Stomach (tissue), 9 donors: ENCODE measurements around the gene CADPS. TPM values are rescaled to one million over a fixed set of nuclear protein-coding genes. Genes with fewer than 3 reads are reported as not detected.

Source experiments
- DNase-seq, 2 donors: peaks; one replicate each; pipeline versions ENCODE4 v3.0.0 to v3.0.0-alpha.2; 2013 to 2019
- H3K27ac ChIP-seq, 5 donors: fragments of 200-600 bp in 4 of 5; sonication (generic) in 4 of 5; one replicate each; pipeline ENCODE4 v1.5.1; 2013 to 2019; ENCODE audit warnings: mild to moderate bottlenecking in 1 of 5, moderate library complexity in 1 of 5
- H3K27me3 ChIP-seq, 3 donors: fragments of 200-600 bp; sonication (generic); one replicate each; pipeline ENCODE4 v1.5.1; 2017 to 2019; ENCODE audit warnings: mixed run types in 1 of 3
- H3K36me3 ChIP-seq, 4 donors: fragments of 200-600 bp; sonication (generic); 1 replicate in 3 of 4; 2 replicates in 1 of 4; pipeline ENCODE4 v1.5.1; 2016 to 2019
- H3K4me1 ChIP-seq, 4 donors: fragments of 200-600 bp; sonication (generic); one replicate each; pipeline ENCODE4 v1.5.1; 2016 to 2019
- H3K4me3 ChIP-seq, 4 donors: fragments of 200-600 bp; sonication (generic) in 3 of 4; one replicate each; pipeline ENCODE4 v1.5.1; 2016 to 2019; ENCODE audit warnings: mild to moderate bottlenecking in 1 of 4
- H3K9me3 ChIP-seq, 4 donors: fragments of 200-600 bp; sonication (generic); one replicate each; pipeline ENCODE4 v1.5.1; 2016 to 2019
- EP300 ChIP-seq: sonication (generic); formaldehyde crosslinking; IDR thresholded peaks from one replicate; pipeline ENCODE4 v1.6.1; 2017; ENCODE audit warnings: antibody characterized with exemption
- POLR2A ChIP-seq, 4 donors: fragments of 450-650 bp; IDR thresholded peaks; one replicate each; pipeline ENCODE4 v1.6.1; 2016; ENCODE audit warnings: antibody characterized with exemption in 4 of 4, control low read depth in 2 of 4, mild to moderate bottlenecking in 1 of 4, moderate library complexity in 1 of 4
- POLR2AphosphoS5 ChIP-seq, 3 donors: sonication (generic); formaldehyde crosslinking; IDR thresholded peaks; one replicate each; pipeline ENCODE4 v1.6.1; 2016; ENCODE audit warnings: antibody characterized with exemption in 3 of 3
- WGBS, 5 donors: extraction: QIAGEN DNeasy Blood & Tissue Kit in 3 of 5; methylation state at CpG; one replicate each; pipeline versions ENCODE4 v1.1.5 to v1.1.7; 2013 to 2018; 5-methylcytosine and 5-hydroxymethylcytosine counted together
- intact Hi-C: fragments of 100-400 bp; cut with DNase I; formaldehyde crosslinking; loops from one replicate; pipeline ENCODE4 v1.15.1; 2023; ENCODE audit warnings: low total_unique reads
- polyA plus RNA-seq, 3 donors: library from polyadenylated mRNA; stranded (reverse); fragments of 200-250 nt; gene quantifications; one replicate each; pipeline ENCODE4 v1.2.3, GENCODE V29; 2013
- total RNA-seq, 5 donors: library from RNA; depleted of rRNA; stranded (reverse); fragments of >200 nt; gene quantifications; one replicate each; pipeline versions ENCODE4 v1.1.0 to v1.2.3, GENCODE V29; 2014 to 2016
- TF ChIP-seq, protein P1 (sequence below), 7 experiments: fragments of 450-650 bp in 4 of 7; fragments of 200-600 bp in 3 of 7; sonication (generic) in 3 of 7; IDR thresholded peaks; one replicate each; pipeline ENCODE4 v1.5.1; 2016 to 2019; ENCODE audit warnings: antibody characterized with exemption in 7 of 7, control low read depth in 2 of 7, mild to moderate bottlenecking in 1 of 7
- donor health status: healthy with polysubstance abuse.
- donor health status: Bipolar disorder and iron deficiency.
- donor health status: healthy.

CADPS gene
- total and polyA plus RNA-seq, 8 donors, result 0.58 to 32.2 (median 3.4) TPM

DNA sequence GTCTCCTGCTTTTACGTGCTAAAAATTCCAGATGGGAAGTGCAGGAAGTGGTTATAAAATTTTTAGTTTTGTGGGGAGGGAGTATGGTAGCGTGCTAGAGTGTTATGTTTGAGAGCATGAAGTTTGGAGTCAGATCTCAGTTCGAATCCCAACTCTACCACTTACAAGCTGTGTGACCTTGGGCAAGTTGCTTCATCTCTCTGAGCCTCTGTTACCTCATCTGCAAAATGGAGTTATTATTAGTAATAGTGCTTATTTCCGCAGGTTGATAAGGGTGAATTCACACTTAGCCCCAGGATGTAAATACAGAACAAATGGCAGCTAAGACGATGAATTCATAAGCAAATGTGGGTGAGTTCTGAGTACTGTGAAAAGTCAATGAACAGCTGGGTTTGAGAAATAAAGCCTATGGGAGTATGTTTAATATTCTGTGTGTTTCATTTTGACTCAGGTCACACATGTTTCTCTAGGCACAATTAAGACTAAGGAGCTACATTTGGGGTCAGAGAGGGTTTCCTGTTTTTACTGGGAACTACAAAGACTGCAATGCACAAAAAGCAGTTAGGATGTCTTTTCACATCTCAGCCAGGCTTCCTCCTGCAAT lies 428.8 kb downstream of the CADPS start:
- H3K27ac ChIP-seq, result no peak overlapping the region
- no peaks in the 10 kb centered on the region for H3K9me3 ChIP-seq
- no peaks in the 10 kb centered on the region for H3K4me1 ChIP-seq
- intact Hi-C loops, result no loop called here
- no peaks in the 10 kb centered on the region for H3K36me3 ChIP-seq
- no peak for DNase-seq
- H3K27me3 ChIP-seq, result no peaks in the 10 kb centered on the region
- WGBS, 5 donors, result 77 to 85% (median 81%) methylated on average over 5 of the region's 5 CpGs
- H3K4me3 ChIP-seq, result no peak overlapping the region
- TF ChIP-seq, protein P1, sequence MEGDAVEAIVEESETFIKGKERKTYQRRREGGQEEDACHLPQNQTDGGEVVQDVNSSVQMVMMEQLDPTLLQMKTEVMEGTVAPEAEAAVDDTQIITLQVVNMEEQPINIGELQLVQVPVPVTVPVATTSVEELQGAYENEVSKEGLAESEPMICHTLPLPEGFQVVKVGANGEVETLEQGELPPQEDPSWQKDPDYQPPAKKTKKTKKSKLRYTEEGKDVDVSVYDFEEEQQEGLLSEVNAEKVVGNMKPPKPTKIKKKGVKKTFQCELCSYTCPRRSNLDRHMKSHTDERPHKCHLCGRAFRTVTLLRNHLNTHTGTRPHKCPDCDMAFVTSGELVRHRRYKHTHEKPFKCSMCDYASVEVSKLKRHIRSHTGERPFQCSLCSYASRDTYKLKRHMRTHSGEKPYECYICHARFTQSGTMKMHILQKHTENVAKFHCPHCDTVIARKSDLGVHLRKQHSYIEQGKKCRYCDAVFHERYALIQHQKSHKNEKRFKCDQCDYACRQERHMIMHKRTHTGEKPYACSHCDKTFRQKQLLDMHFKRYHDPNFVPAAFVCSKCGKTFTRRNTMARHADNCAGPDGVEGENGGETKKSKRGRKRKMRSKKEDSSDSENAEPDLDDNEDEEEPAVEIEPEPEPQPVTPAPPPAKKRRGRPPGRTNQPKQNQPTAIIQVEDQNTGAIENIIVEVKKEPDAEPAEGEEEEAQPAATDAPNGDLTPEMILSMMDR (IDR thresholded peaks at IDR 0.05), result no peak
- TF ChIP-seq POLR2AphosphoS5 (IDR thresholded peaks at IDR 0.05) (no peak), POLR2A (IDR thresholded peaks at IDR 0.05) (no peak), EP300 (no peak)

DNA sequence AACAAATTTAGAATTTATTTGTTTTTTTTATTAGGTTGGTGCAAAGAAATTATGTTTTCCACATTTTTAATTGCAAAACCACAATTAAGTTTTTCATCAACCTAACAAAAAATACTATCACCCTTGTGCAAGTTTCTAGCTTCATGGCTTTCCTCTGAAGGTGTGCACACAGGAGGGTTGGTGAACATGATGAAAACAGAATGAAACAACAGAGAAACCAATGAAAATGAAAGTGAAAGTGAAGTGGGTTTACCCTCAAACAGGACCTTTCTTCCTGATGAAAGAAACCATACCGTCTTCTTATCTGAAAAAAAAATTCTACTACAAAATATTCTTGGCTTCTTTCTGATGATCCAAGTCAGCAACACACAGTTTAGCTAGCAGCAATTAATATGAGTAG lies 429.9 kb downstream of the CADPS start:
- no peaks in the 10 kb centered on the region for H3K36me3 ChIP-seq
- no peaks in the 10 kb centered on the region for H3K27me3 ChIP-seq
- intact Hi-C loops, result no loop called here
- DNase-seq, result peak in 1 of 2 donors; percentile 29
- H3K4me1 ChIP-seq, result no peaks in the 10 kb centered on the region
- no peak for TF ChIP-seq EP300
- no peak for TF ChIP-seq POLR2A (IDR thresholded peaks at IDR 0.05)
- no peak for TF ChIP-seq POLR2AphosphoS5 (IDR thresholded peaks at IDR 0.05)
- TF ChIP-seq, protein P1 (IDR thresholded peaks at IDR 0.05), result no peak
- H3K9me3 ChIP-seq, result no peaks in the 10 kb centered on the region
- no peak overlapping the region for H3K27ac ChIP-seq
- no peak overlapping the region for H3K4me3 ChIP-seq
- WGBS, 5 donors, result 2 to 15% (median 5%) methylated on average over 1 of the region's 1 CpG

GRCh38 chr3:62439978-62440377 lies 435.2 kb downstream of the CADPS start:
- H3K36me3 ChIP-seq, result no peaks in the 10 kb centered on the region
- TF ChIP-seq, protein P1 (IDR thresholded peaks at IDR 0.05), result no peak
- TF ChIP-seq POLR2A (IDR thresholded peaks at IDR 0.05), result no peak
- TF ChIP-seq POLR2AphosphoS5 (IDR thresholded peaks at IDR 0.05), result no peak
- H3K27ac ChIP-seq, result no peak overlapping the region
- DNase-seq, result no peak
- intact Hi-C loops, result no loop called here
- no peaks in the 10 kb centered on the region for H3K9me3 ChIP-seq
- H3K27me3 ChIP-seq, result no peaks in the 10 kb centered on the region
- H3K4me3 ChIP-seq, result no peak overlapping the region
- H3K4me1 ChIP-seq, result no peaks in the 10 kb centered on the region

DNA sequence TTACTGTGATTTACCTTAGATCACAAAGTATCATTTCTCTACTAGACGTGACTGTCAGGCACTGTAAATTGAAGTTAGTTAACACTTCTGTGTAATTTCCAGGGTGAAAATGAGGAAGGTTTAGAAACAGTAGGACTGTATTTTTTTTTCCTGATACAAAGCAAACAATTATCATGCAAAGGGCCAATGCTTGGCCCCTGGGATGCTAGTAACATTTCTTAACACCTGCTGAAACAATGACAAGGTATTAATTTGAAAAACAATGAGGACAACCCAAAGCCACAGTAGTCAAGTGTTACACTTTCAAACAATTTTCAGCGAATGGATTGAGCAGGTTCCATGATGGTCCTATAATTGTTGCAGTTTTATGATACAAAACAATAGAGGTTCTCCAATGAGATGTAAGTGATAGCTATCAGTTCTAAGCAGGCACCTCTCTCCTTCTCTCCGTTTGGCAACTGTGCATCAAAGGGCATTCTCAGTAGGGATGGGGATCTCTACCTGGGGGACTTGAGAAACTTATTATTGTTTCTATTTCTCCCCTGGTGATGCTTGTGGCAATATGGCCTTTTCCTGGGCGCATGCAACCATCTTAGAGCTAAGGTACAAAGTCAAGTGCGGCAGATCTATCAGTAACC lies 435.9 kb downstream of the CADPS start:
- intact Hi-C loops, result no loop called here
- TF ChIP-seq EP300, result no peak
- TF ChIP-seq POLR2A (IDR thresholded peaks at IDR 0.05), result no peak
- TF ChIP-seq, protein P1 (IDR thresholded peaks at IDR 0.05), result no peak
- TF ChIP-seq POLR2AphosphoS5 (IDR thresholded peaks at IDR 0.05), result no peak
- H3K4me3 ChIP-seq, result no peak overlapping the region

More for the DNA sequence above, 435.9 kb downstream of the CADPS start:
- H3K27ac ChIP-seq, result no peak overlapping the region
- 46 to 58% (median 55%) methylated on average over 5 of the region's 5 CpGs for WGBS, 5 donors
- H3K9me3 ChIP-seq, result no peaks in the 10 kb centered on the region
- DNase-seq, result no peak
- H3K36me3 ChIP-seq, result no peaks in the 10 kb centered on the region
- no peaks in the 10 kb centered on the region for H3K4me1 ChIP-seq
- no peaks in the 10 kb centered on the region for H3K27me3 ChIP-seq
